NCI-H82 treated with DMSO at 0.1 percent for 48 hours (cell line): ENCODE data around the gene PTDSS2.
A peak's percentile ranks its signal among the peaks of the same experiment; 100 is the strongest.
"Not testable (repeated sequence)": the region's sequence is repeated elsewhere in the genome, so short reads cannot be mapped to it uniquely, and the experiment has no call there.

ENCODE experiments used
- DNase-seq: peaks from one replicate; lab custom pipeline; 2025; ENCODE audit not compliant: unreplicated experiment; lab: John Stamatoyannopoulos, UW

Gene PTDSS2

GRCh38 chr11:468493-468892 lies 18.4 kb downstream of the PTDSS2 start:
- DNase-seq = no peak

- not testable (repeated sequence) for DNase-seq
Measured at GRCh38 chr11:469026-469683, 19.1 kb downstream of the PTDSS2 start.

- DNase-seq = no peak
Measured at GRCh38 chr11:469684-470560, 19.8 kb downstream of the PTDSS2 start.

- no peak for DNase-seq
Measured at GRCh38 chr11:471468-472145, 21.5 kb downstream of the PTDSS2 start.

GRCh38 chr11:472272-472671 lies 22.2 kb downstream of the PTDSS2 start:
- no peak for DNase-seq

GRCh38 chr11:472816-473215 lies 22.7 kb downstream of the PTDSS2 start:
- DNase-seq = no peak

GRCh38 chr11:473415-473814 lies 23.3 kb downstream of the PTDSS2 start:
- no peak for DNase-seq

GRCh38 chr11:473962-474785 lies 24.1 kb downstream of the PTDSS2 start:
- DNase-seq = peak; percentile 79

- no peak for DNase-seq
Measured at GRCh38 chr11:474914-475506, 24.9 kb downstream of the PTDSS2 start.

- DNase-seq = no peak
Measured at GRCh38 chr11:475941-476340, 25.9 kb downstream of the PTDSS2 start.

GRCh38 chr11:476416-476815 lies 26.3 kb downstream of the PTDSS2 start:
- no peak for DNase-seq

- DNase-seq = no peak
Measured at GRCh38 chr11:477052-477715, 27.1 kb downstream of the PTDSS2 start.

GRCh38 chr11:479311-479710 lies 29.2 kb downstream of the PTDSS2 start:
- DNase-seq = no peak

- DNase-seq = no peak
Measured at GRCh38 chr11:484616-485015, 34.5 kb downstream of the PTDSS2 start.

- no peak for DNase-seq
Measured at GRCh38 chr11:486189-486588, 36.1 kb downstream of the PTDSS2 start.

- no peak for DNase-seq
Measured at GRCh38 chr11:487571-488021, 37.5 kb downstream of the PTDSS2 start.

GRCh38 chr11:488062-488461 lies 38.0 kb downstream of the PTDSS2 start:
- DNase-seq = no peak

- no peak for DNase-seq
Measured at GRCh38 chr11:488579-488978, 38.5 kb downstream of the PTDSS2 start.

GRCh38 chr11:488992-489391 lies 38.9 kb downstream of the PTDSS2 start:
- no peak for DNase-seq

GRCh38 chr11:489610-490185 lies 39.6 kb downstream of the PTDSS2 start:
- DNase-seq = no peak
